Measurements from ENCODE around the gene COL12A1.
"Not testable (repeated sequence)": the region's sequence is repeated elsewhere in the genome, so short reads cannot be mapped to it uniquely, and the experiment has no call there.

Gene COL12A1

GRCh38 chr6:75201021-75201420 lies 4.8 kb downstream of the COL12A1 start:
- TF ChIP-seq, protein P1, sequence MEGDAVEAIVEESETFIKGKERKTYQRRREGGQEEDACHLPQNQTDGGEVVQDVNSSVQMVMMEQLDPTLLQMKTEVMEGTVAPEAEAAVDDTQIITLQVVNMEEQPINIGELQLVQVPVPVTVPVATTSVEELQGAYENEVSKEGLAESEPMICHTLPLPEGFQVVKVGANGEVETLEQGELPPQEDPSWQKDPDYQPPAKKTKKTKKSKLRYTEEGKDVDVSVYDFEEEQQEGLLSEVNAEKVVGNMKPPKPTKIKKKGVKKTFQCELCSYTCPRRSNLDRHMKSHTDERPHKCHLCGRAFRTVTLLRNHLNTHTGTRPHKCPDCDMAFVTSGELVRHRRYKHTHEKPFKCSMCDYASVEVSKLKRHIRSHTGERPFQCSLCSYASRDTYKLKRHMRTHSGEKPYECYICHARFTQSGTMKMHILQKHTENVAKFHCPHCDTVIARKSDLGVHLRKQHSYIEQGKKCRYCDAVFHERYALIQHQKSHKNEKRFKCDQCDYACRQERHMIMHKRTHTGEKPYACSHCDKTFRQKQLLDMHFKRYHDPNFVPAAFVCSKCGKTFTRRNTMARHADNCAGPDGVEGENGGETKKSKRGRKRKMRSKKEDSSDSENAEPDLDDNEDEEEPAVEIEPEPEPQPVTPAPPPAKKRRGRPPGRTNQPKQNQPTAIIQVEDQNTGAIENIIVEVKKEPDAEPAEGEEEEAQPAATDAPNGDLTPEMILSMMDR (conservative IDR thresholded peaks at IDR 0.05; ENCODE audit: low read depth, low read length), result no peak
- H3K4me3 ChIP-seq (ENCODE audit: low read depth, low read length), result no peak overlapping the region
- DNase-seq (ENCODE audit: low read depth), result no peak

DNA sequence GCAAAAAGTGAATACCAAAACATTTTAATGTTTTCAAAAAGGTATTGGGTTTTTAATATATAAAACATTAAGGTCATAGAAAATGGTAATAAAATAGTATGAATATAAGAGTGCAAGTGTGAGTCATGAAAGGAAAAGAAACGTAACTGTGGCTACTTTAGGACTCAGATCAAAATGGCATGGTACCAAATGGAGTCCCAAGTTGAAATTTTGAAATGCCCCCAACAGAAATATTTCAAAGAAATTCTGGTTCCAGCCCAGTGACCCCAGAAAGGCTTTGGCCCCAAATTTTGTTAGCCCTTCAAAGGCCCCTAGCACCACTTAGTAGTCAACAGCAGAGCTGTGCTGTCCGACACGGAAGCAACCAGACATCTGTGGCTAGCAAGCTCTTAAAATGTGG lies 6.0 kb downstream of the COL12A1 start:
- no peak for DNase-seq (ENCODE audit: low read depth)
- H3K4me3 ChIP-seq (ENCODE audit: low read depth, low read length), result no peak overlapping the region
- TF ChIP-seq, protein P1 (conservative IDR thresholded peaks at IDR 0.05; ENCODE audit: low read depth, low read length), result no peak

DNA sequence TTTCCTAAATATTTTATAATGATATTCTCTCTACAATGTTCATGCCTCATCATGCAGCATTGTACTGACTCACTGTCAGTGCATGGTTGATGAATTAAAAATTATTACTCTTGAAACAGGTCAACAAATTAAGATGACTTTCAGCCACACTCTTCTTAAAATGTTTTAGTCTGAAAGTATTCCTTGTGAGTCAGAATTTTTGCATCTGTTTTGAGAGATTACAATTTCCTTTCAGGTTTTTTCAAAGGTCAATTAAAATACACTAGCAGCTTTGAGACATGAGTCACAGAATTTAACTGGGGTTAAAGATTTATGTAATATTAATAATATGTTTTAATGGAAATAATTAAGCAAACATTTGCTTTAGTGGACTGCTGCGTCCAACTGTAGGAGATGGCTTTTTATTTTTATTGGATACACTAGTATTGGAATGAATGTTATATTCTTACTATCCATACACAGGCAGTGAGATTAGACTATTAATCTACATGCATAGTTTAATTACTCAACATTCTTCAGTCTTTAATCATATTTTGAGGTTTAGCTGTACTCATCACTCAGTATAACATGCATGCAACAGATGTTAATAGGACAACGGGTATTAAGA lies 9.7 kb downstream of the COL12A1 start:
- no peak overlapping the region for H3K4me3 ChIP-seq (ENCODE audit: low read depth, low read length)
- peak; percentile 52 for DNase-seq (ENCODE audit: low read depth)

GRCh38 chr6:75188221-75188925 lies 17.5 kb downstream of the COL12A1 start:
- DNase-seq (ENCODE audit: low read depth), result no peak
- TF ChIP-seq, protein P1 (conservative IDR thresholded peaks at IDR 0.05; ENCODE audit: low read depth, low read length), result no peak
- H3K4me3 ChIP-seq (ENCODE audit: low read depth, low read length), result no peak overlapping the region

More for the DNA sequence above, 9.7 kb downstream of the COL12A1 start:
- TF ChIP-seq, protein P1 (conservative IDR thresholded peaks at IDR 0.05; ENCODE audit: low read depth, low read length), result no peak

- not testable (repeated sequence) for H3K4me3 ChIP-seq (ENCODE audit: low read depth, low read length); DNase-seq (ENCODE audit: low read depth)
Measured at GRCh38 chr6:75186581-75186980, 19.3 kb downstream of the COL12A1 start.

- TF ChIP-seq, protein P1 (conservative IDR thresholded peaks at IDR 0.05; ENCODE audit: low read depth, low read length), result no peak
- DNase-seq (ENCODE audit: low read depth), result peak; percentile 95
- no peak overlapping the region for H3K4me3 ChIP-seq (ENCODE audit: low read depth, low read length)
Measured at GRCh38 chr6:75183099-75183541, 22.7 kb downstream of the COL12A1 start.

DNA sequence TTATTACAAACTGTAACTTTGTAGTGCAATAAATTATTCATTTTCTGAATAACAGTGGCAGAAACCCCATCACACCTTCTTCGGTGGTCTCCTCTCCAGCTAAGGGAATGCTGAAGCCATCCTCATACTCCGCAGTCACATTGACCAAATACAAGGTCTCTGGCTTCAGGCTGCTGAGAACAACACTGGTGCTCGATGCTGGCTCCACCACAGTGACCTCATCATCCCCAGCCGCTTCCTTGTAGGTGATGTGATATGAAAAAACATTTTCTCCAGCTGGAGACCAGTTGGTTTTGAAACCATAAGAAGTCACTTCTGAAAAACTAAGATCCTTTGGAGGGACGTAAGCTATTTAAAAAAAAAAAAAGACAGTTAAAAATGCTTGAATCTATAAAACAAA lies 25.0 kb downstream of the COL12A1 start:
- TF ChIP-seq, protein P1 (conservative IDR thresholded peaks at IDR 0.05; ENCODE audit: low read depth, low read length), result no peak
- DNase-seq (ENCODE audit: low read depth), result no peak
- no peak overlapping the region for H3K4me3 ChIP-seq (ENCODE audit: low read depth, low read length)
